ENCODE results near the gene PTPDC1.
A peak's percentile ranks its signal among the peaks of the same experiment; 100 is the strongest.

PTPDC1 gene

DNA sequence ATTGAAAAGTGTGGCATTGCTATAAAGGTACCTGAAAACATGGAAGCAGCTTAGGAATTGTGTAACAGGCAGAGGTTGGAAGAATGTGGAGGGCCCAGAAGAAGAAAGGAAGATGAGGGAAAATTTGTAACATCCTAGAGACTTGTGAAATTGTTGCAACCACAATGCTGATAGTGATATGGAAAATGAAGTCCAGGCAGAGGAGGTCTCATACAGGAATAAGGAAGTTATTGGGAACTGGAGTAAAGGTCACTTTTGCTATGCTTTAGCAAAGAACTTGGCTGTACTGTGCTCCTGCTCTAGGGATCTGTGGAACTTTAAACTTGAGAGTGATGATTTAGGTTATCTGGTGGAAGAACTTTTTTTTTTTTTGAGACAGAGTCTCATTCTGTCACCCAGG lies 43.5 kb downstream of the PTPDC1 start:
- TF ChIP-seq, protein P1, sequence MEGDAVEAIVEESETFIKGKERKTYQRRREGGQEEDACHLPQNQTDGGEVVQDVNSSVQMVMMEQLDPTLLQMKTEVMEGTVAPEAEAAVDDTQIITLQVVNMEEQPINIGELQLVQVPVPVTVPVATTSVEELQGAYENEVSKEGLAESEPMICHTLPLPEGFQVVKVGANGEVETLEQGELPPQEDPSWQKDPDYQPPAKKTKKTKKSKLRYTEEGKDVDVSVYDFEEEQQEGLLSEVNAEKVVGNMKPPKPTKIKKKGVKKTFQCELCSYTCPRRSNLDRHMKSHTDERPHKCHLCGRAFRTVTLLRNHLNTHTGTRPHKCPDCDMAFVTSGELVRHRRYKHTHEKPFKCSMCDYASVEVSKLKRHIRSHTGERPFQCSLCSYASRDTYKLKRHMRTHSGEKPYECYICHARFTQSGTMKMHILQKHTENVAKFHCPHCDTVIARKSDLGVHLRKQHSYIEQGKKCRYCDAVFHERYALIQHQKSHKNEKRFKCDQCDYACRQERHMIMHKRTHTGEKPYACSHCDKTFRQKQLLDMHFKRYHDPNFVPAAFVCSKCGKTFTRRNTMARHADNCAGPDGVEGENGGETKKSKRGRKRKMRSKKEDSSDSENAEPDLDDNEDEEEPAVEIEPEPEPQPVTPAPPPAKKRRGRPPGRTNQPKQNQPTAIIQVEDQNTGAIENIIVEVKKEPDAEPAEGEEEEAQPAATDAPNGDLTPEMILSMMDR (IDR thresholded peaks at IDR 0.05; ENCODE audit: low read depth, low read length): no peak
- no peak overlapping the region for H3K4me3 ChIP-seq (ENCODE audit: low read depth, low read length)

- H3K4me3 ChIP-seq (ENCODE audit: low read depth, low read length): no peak overlapping the region
- TF ChIP-seq, protein P1 (IDR thresholded peaks at IDR 0.05; ENCODE audit: low read depth, low read length): no peak
These were observed 44.3 kb downstream of the PTPDC1 start for GRCh38 chr9:94128580-94128979.

GRCh38 chr9:94134629-94135028 lies 50.4 kb downstream of the PTPDC1 start:
- TF ChIP-seq, protein P1 (IDR thresholded peaks at IDR 0.05; ENCODE audit: low read depth, low read length): no peak
- no peak overlapping the region for H3K4me3 ChIP-seq (ENCODE audit: low read depth, low read length)

DNA sequence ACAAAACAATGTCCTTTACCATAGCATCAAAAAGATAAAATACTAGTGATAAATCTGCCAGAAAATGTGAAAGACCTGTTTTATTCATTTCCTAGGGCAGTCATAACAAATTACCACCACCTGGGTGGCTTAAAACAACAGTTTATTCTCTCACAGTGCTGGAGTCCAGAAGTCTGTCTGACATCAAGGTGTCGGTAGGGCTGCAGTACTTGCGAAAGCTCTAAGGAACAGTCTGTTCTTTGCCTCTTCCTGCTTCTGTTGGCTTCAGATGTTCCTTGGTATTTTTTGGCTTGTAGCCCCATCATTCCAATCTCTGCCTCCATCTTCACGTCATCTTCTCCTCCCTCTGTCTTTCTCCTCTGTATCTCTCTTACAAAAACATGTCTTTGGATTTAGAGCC lies 51.0 kb downstream of the PTPDC1 start:
- no peak overlapping the region for H3K4me3 ChIP-seq (ENCODE audit: low read depth, low read length)
- TF ChIP-seq, protein P1 (IDR thresholded peaks at IDR 0.05; ENCODE audit: low read depth, low read length): no peak

DNA sequence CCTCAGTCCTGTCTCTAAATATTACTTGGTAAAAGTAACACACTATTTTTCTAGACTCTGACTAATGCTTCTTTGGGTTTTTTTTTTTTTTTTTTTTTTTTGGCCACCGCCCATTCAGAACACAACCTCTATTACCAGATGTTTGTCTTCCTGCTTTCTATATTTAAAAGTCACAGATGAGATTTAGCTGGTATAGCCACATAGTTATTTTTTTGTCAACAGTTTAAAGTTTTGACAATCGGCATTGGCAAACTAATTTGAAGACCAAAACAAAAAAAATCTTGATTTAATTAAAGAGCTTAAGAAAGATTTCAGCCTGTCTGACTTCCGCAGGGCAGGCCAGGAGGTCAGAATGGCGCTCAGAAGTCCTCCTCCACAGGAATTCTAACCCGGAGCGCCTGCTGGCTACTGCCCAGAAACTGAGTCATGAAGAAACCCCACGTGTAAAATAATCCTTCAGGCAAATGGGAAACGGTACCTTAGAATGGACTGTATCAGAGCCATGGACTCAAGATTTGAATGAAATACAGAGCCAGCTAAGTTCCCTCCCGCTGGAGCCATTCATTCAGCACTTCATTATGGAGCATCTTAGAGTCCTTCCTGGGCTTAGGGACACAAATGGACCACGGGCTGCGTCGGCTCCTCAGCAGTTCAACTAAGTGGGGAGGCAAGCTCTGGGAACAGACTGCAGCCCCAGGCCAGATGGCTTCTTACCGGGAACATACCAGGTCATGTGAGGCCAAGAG lies 55.6 kb downstream of the PTPDC1 start:
- TF ChIP-seq, protein P1 (IDR thresholded peaks at IDR 0.05; ENCODE audit: low read depth, low read length): no peak
- H3K4me3 ChIP-seq (ENCODE audit: low read depth, low read length): peak overlapping the region; percentile 14

- peak overlapping the region; percentile 11 for H3K4me3 ChIP-seq (ENCODE audit: low read depth, low read length)
- TF ChIP-seq, protein P1 (IDR thresholded peaks at IDR 0.05; ENCODE audit: low read depth, low read length): no peak
These were observed 56.1 kb downstream of the PTPDC1 start for GRCh38 chr9:94140418-94140780.

DNA sequence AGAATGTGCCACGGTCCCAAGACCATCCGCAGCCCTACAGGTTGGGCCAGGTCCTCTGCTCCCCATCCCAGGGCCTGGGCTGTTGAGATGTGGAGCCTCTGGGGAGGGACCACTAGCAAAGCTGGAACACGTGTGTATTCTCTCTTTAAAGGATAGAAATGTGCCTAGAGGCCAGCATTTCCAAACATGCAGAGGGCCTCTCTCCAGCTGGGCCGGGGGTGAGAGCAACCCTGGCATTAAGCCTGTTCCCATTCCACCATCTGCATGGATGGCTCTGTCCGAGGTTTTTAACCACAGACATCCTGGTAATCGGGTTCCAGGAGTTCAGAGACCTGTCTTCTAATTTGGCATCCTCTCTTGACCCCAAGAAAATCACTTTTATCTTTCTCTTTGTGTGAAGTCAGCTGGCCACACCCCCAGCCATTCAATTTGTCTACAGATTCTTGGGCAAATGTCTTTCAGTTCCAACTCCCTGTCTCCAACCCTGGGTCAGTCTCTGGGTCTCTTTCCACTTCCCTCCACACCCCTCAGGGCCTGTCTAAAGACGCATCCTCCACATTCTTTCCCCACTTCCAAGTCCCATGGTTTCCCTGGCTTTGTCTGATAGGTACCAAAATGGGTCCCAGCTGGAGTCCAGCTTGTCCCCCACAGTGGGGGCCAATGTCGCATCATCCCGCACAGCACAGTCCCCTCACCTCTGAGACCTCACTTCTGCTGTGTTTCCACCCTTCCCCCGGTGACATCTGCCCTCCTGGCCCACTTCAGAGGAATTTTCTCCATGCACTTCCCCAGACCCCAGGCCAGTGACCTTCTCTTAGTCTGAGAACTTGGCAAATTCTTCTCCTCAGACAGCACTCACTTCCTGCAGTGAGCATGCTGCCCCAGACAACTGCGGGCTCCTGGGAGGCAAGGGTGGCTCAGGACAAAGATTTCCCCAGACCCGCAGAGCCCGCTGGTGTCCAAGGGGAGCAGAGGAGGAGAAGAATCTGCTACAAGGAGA lies 56.8 kb downstream of the PTPDC1 start:
- TF ChIP-seq, protein P1 (IDR thresholded peaks at IDR 0.05; ENCODE audit: low read depth, low read length): no peak
- no peak overlapping the region for H3K4me3 ChIP-seq (ENCODE audit: low read depth, low read length)

All from WI38 (cell line).